Measurements from ENCODE around the gene SELENOO. TPM values are rescaled to one million over a fixed set of nuclear protein-coding genes. Genes with fewer than 3 reads are reported as not detected.

SELENOO gene
- total RNA-seq (10 to 100 TPM; 22.3 to 25.9 TPM), polyA plus RNA-seq (6.1 TPM)

- H3K36me3 Mint-ChIP-seq = peaks cover 0 to 46% (median 4%) of the 10 kb centered on the region in 3 donors
- Histone ChIP-seq H3K27ac (ENCODE audit: low read depth, low read length) (peak within 1 kb of the TSS; percentile 69), H3K4me3 (ENCODE audit: low read length) (peak within 1 kb of the TSS; percentile 45), H3K36me3 (ENCODE audit: insufficient read depth, low read length) (peaks cover 3% of the 10 kb centered on the region), H3K27me3 (ENCODE audit: insufficient read depth, low read length, poor library complexity, severe bottlenecking) (no peaks in the 10 kb centered on the region), H3K4me1 (ENCODE audit: insufficient read depth, low read length) (peaks cover 23% of the 10 kb centered on the region), H3K9me3 (ENCODE audit: low read length) (no peaks in the 10 kb centered on the region)
- no peaks in the 10 kb centered on the region for H3K27me3 Mint-ChIP-seq
- DNase-seq = peak; percentile 85 to 89 (median 87)
- peak within 1 kb of the TSS; percentile 41 to 91 (median 79) for H3K27ac Mint-ChIP-seq
- H3K9me3 Mint-ChIP-seq = no peaks in the 10 kb centered on the region
- POLR2A ChIA-PET = interaction anchor here (0.7 to 1.0 kb wide), 3 partner anchors 9 to 11 kb away, joined by 3 to 4 read pairs (median 4); no protein-coding TSS in a partner anchor
- peak within 1 kb of the TSS; percentile 81 to 90 (median 86) for H3K4me3 Mint-ChIP-seq
- CTCF ChIA-PET = no interaction called here
- H3K4me1 Mint-ChIP-seq = peaks cover 17 to 40% (median 30%) of the 10 kb centered on the region in 3 donors
These were observed at the start of gene SELENOO for GRCh38 chr22:50200461-50201190. Gene SELENOO, plus strand, starts transcription at chr22:50201011. Its CDS starts 26 bp downstream, at chr22:50201037.

- H3K27ac Mint-ChIP-seq = no peak overlapping the region
- POLR2A ChIA-PET = interaction anchor here (0.7 kb wide), 1 partner anchor 29 kb away, joined by 3 read pairs; no protein-coding TSS in a partner anchor
- H3K9me3 ChIP-seq (ENCODE audit: low read length) = no peaks in the 10 kb centered on the region
- no peaks in the 10 kb centered on the region for H3K9me3 Mint-ChIP-seq
- H3K27ac ChIP-seq (ENCODE audit: low read depth, low read length) = no peak overlapping the region
- H3K4me3 ChIP-seq (ENCODE audit: low read length) = no peak overlapping the region
- no peak overlapping the region for H3K4me3 Mint-ChIP-seq
- H3K27me3 ChIP-seq (ENCODE audit: insufficient read depth, low read length, poor library complexity, severe bottlenecking) = no peaks in the 10 kb centered on the region
- H3K36me3 Mint-ChIP-seq = no peaks in the 10 kb centered on the region
- DNase-seq = no peak
- no peaks in the 10 kb centered on the region for H3K4me1 ChIP-seq (ENCODE audit: insufficient read depth, low read length)
- CTCF ChIA-PET = interaction anchor here (5.0 kb wide), 1 partner anchor 56 kb away, joined by 35 read pairs; no protein-coding TSS in a partner anchor
- no peaks in the 10 kb centered on the region for H3K36me3 ChIP-seq (ENCODE audit: insufficient read depth, low read length)
- H3K4me1 Mint-ChIP-seq = peaks cover 0 to 5% (median 2%) of the 10 kb centered on the region in 3 donors
- H3K27me3 Mint-ChIP-seq = no peaks in the 10 kb centered on the region
These were observed 49.0 kb upstream of the SELENOO start for GRCh38 chr22:50151571-50152537.

GRCh38 chr22:50153056-50153755, 47.6 kb upstream of the SELENOO start:
- ChIA-PET POLR2A (no interaction called here), CTCF (no interaction called here)
- no peak for DNase-seq
- Mint-ChIP-seq H3K36me3 (no peaks in the 10 kb centered on the region), H3K4me1 (peaks cover 0 to 4% (median 2%) of the 10 kb centered on the region in 3 donors), H3K9me3 (no peaks in the 10 kb centered on the region), H3K4me3 (no peak overlapping the region), H3K27me3 (no peaks in the 10 kb centered on the region), H3K27ac (no peak overlapping the region)
- Histone ChIP-seq H3K36me3 (ENCODE audit: insufficient read depth, low read length) (no peaks in the 10 kb centered on the region), H3K27me3 (ENCODE audit: insufficient read depth, low read length, poor library complexity, severe bottlenecking) (no peaks in the 10 kb centered on the region), H3K9me3 (ENCODE audit: low read length) (no peaks in the 10 kb centered on the region), H3K27ac (ENCODE audit: low read depth, low read length) (no peak overlapping the region), H3K4me1 (ENCODE audit: insufficient read depth, low read length) (no peaks in the 10 kb centered on the region), H3K4me3 (ENCODE audit: low read length) (no peak overlapping the region)

GRCh38 chr22:50153756-50154140, 47.1 kb upstream of the SELENOO start:
- no peaks in the 10 kb centered on the region for H3K36me3 ChIP-seq (ENCODE audit: insufficient read depth, low read length)
- no peak overlapping the region for H3K4me3 ChIP-seq (ENCODE audit: low read length)
- peaks cover 0 to 4% of the 10 kb centered on the region in 2 donors for H3K27me3 Mint-ChIP-seq
- no peak overlapping the region for H3K4me3 Mint-ChIP-seq
- H3K9me3 Mint-ChIP-seq = no peaks in the 10 kb centered on the region
- ChIA-PET CTCF (interaction anchor here (0.6 kb wide), 1 partner anchor 37 kb away, joined by 3 read pairs; no protein-coding TSS in a partner anchor), POLR2A (no interaction called here)
- no peaks in the 10 kb centered on the region for H3K36me3 Mint-ChIP-seq
- H3K4me1 Mint-ChIP-seq = peaks cover 0 to 4% (median 2%) of the 10 kb centered on the region in 3 donors
- H3K27ac Mint-ChIP-seq = no peak overlapping the region
- H3K27ac ChIP-seq (ENCODE audit: low read depth, low read length) = no peak overlapping the region
- H3K27me3 ChIP-seq (ENCODE audit: insufficient read depth, low read length, poor library complexity, severe bottlenecking) = no peaks in the 10 kb centered on the region
- no peak for DNase-seq
- H3K4me1 ChIP-seq (ENCODE audit: insufficient read depth, low read length) = no peaks in the 10 kb centered on the region
- no peaks in the 10 kb centered on the region for H3K9me3 ChIP-seq (ENCODE audit: low read length)

- ChIA-PET CTCF (interaction anchor here (0.5 to 1.5 kb wide), 2 partner anchors 34 to 164 kb away, joined by 3 read pairs; no protein-coding TSS in a partner anchor), POLR2A (no interaction called here)
- Histone ChIP-seq H3K4me3 (ENCODE audit: low read length) (no peak overlapping the region), H3K9me3 (ENCODE audit: low read length) (no peaks in the 10 kb centered on the region), H3K36me3 (ENCODE audit: insufficient read depth, low read length) (no peaks in the 10 kb centered on the region), H3K27me3 (ENCODE audit: insufficient read depth, low read length, poor library complexity, severe bottlenecking) (no peaks in the 10 kb centered on the region), H3K27ac (ENCODE audit: low read depth, low read length) (no peak overlapping the region), H3K4me1 (ENCODE audit: insufficient read depth, low read length) (no peaks in the 10 kb centered on the region)
- no peak overlapping the region for H3K4me3 Mint-ChIP-seq
- no peak overlapping the region for H3K27ac Mint-ChIP-seq
- H3K9me3 Mint-ChIP-seq = no peaks in the 10 kb centered on the region
- no peaks in the 10 kb centered on the region for H3K4me1 Mint-ChIP-seq
- DNase-seq = no peak
- H3K27me3 Mint-ChIP-seq = peaks cover 7 to 23% of the 10 kb centered on the region in 2 donors
- no peaks in the 10 kb centered on the region for H3K36me3 Mint-ChIP-seq
These were observed 43.0 kb upstream of the SELENOO start for GRCh38 chr22:50157709-50158375.

- Histone ChIP-seq H3K4me3 (ENCODE audit: low read length) (no peak overlapping the region), H3K27me3 (ENCODE audit: insufficient read depth, low read length, poor library complexity, severe bottlenecking) (no peaks in the 10 kb centered on the region), H3K4me1 (ENCODE audit: insufficient read depth, low read length) (no peaks in the 10 kb centered on the region), H3K27ac (ENCODE audit: low read depth, low read length) (no peak overlapping the region), H3K9me3 (ENCODE audit: low read length) (no peaks in the 10 kb centered on the region), H3K36me3 (ENCODE audit: insufficient read depth, low read length) (no peaks in the 10 kb centered on the region)
- Mint-ChIP-seq H3K27ac (no peak overlapping the region), H3K4me1 (no peaks in the 10 kb centered on the region), H3K9me3 (no peaks in the 10 kb centered on the region), H3K27me3 (peaks cover 7 to 37% of the 10 kb centered on the region in 2 donors), H3K4me3 (no peak overlapping the region), H3K36me3 (no peaks in the 10 kb centered on the region)
- ChIA-PET POLR2A (no interaction called here), CTCF (no interaction called here)
- no peak for DNase-seq
These were observed 39.9 kb upstream of the SELENOO start for GRCh38 chr22:50160947-50161346.

GRCh38 chr22:50161508-50162390, 39.1 kb upstream of the SELENOO start:
- Mint-ChIP-seq H3K27ac (peak overlapping the region in 1 of 8 donors; percentile 47), H3K9me3 (no peaks in the 10 kb centered on the region), H3K4me3 (no peak overlapping the region), H3K4me1 (no peaks in the 10 kb centered on the region), H3K27me3 (peaks cover 9 to 37% of the 10 kb centered on the region in 2 donors), H3K36me3 (no peaks in the 10 kb centered on the region)
- Histone ChIP-seq H3K4me3 (ENCODE audit: low read length) (no peak overlapping the region), H3K4me1 (ENCODE audit: insufficient read depth, low read length) (no peaks in the 10 kb centered on the region), H3K9me3 (ENCODE audit: low read length) (no peaks in the 10 kb centered on the region), H3K36me3 (ENCODE audit: insufficient read depth, low read length) (no peaks in the 10 kb centered on the region), H3K27me3 (ENCODE audit: insufficient read depth, low read length, poor library complexity, severe bottlenecking) (no peaks in the 10 kb centered on the region), H3K27ac (ENCODE audit: low read depth, low read length) (no peak overlapping the region)
- CTCF ChIA-PET = no interaction called here
- no peak for DNase-seq
- POLR2A ChIA-PET = no interaction called here

Measured in CD8-positive, alpha-beta memory T cell (primary cell).